Colonic mucosa (tissue), 4 donors: ENCODE measurements around the gene ERO1A. TPM values are rescaled to one million over a fixed set of nuclear protein-coding genes. Genes with fewer than 3 reads are reported as not detected.

Experiments used
- DNase-seq: peaks from one replicate; pipeline ENCODE4 v3.0.0-alpha.2; 2020
- H3K27ac ChIP-seq: fragments of 200-600 bp; one replicate; pipeline ENCODE4 v1.8.0; 2021
- H3K27me3 ChIP-seq: fragments of 200-600 bp; one replicate; pipeline ENCODE4 v1.8.0; 2021
- H3K36me3 ChIP-seq: fragments of 200-600 bp; one replicate; pipeline ENCODE4 v1.8.0; 2021
- H3K4me1 ChIP-seq: fragments of 200-600 bp; one replicate; pipeline ENCODE4 v1.8.0; 2021; ENCODE audit warnings: mild to moderate bottlenecking
- H3K4me3 ChIP-seq: fragments of 200-600 bp; one replicate; pipeline ENCODE4 v1.8.0; 2021
- H3K9ac ChIP-seq, 2 donors: one replicate each; pipeline ENCODE4 v1.7.0; 2013; ENCODE audit warnings: control low read depth in 2 of 2, low read depth in 2 of 2, low read length in 2 of 2
- H3K9me3 ChIP-seq: fragments of 200-600 bp; one replicate; pipeline ENCODE4 v1.8.0; 2021
- CTCF ChIP-seq: fragments of 200-600 bp; IDR thresholded peaks from one replicate; pipeline ENCODE4 v1.8.0; 2022; ENCODE audit warnings: antibody characterized with exemption, mild to moderate bottlenecking
- intact Hi-C: fragments of 100-400 bp; cut with DNase I; formaldehyde crosslinking; loops from one replicate; pipeline ENCODE4 v1.14.1; 2022
- total RNA-seq, 2 donors: library from RNA; stranded (reverse); fragmentation: NEBNext Ultra II Directional in 1 of 2; extraction: Animal tissue kit (Norgen Biotek cat#: 25700) in 1 of 2; gene quantifications; one replicate each; pipeline ENCODE4 v1.2.1, GENCODE V29; 2021
- donor health status: healthy.
- donor health status: DM: no; HTN: no; CAD: no.
- donor health status: DM: no; HTN: no; CAD: no.

The ERO1A gene
- total RNA-seq, 2 donors from 2014 or later: 83.6 to 242 TPM

- Histone ChIP-seq H3K9me3 (no peaks in the 10 kb centered on the region), H3K9ac (no peak overlapping the region), H3K4me3 (no peak overlapping the region), H3K4me1 (no peaks in the 10 kb centered on the region), H3K36me3 (peaks cover 9% of the 10 kb centered on the region), H3K27ac (no peak overlapping the region), H3K27me3 (no peaks in the 10 kb centered on the region)
- intact Hi-C loops: no loop called here
- no peak for TF ChIP-seq CTCF
- DNase-seq: no peak
Measured at GRCh38 chr14:52724360-52724644, 28.9 kb upstream of the ERO1A start.

- Histone ChIP-seq H3K36me3 (peaks cover 14% of the 10 kb centered on the region), H3K9ac (no peak overlapping the region), H3K27me3 (no peaks in the 10 kb centered on the region), H3K27ac (no peak overlapping the region), H3K4me3 (no peak overlapping the region), H3K4me1 (no peaks in the 10 kb centered on the region), H3K9me3 (no peaks in the 10 kb centered on the region)
- DNase-seq: no peak
- TF ChIP-seq CTCF: no peak
- intact Hi-C loops: no loop called here
Measured at GRCh38 chr14:52723514-52724359, 28.4 kb upstream of the ERO1A start.

- no peak for TF ChIP-seq CTCF
- H3K27ac ChIP-seq: no peak overlapping the region
- intact Hi-C loops: no loop called here
- H3K4me1 ChIP-seq: no peaks in the 10 kb centered on the region
- no peak for DNase-seq
- H3K9me3 ChIP-seq: no peaks in the 10 kb centered on the region
- H3K9ac ChIP-seq: no peak overlapping the region
- H3K4me3 ChIP-seq: no peak overlapping the region
- H3K36me3 ChIP-seq: peaks cover 27% of the 10 kb centered on the region
- no peaks in the 10 kb centered on the region for H3K27me3 ChIP-seq
Measured at GRCh38 chr14:52716155-52716554, 20.8 kb upstream of the ERO1A start.

- DNase-seq: no peak
- H3K4me1 ChIP-seq: no peaks in the 10 kb centered on the region
- H3K4me3 ChIP-seq: no peak overlapping the region
- H3K27ac ChIP-seq: no peak overlapping the region
- no peaks in the 10 kb centered on the region for H3K27me3 ChIP-seq
- no peak overlapping the region for H3K9ac ChIP-seq
- H3K9me3 ChIP-seq: no peaks in the 10 kb centered on the region
- H3K36me3 ChIP-seq: peaks cover 24% of the 10 kb centered on the region
- intact Hi-C loops: no loop called here
- TF ChIP-seq CTCF: no peak
Measured at GRCh38 chr14:52711666-52712065, 16.3 kb upstream of the ERO1A start.

GRCh38 chr14:52706724-52707706 is 11.7 kb upstream of the ERO1A start, which contains the start of gene PSMC6:
Gene PSMC6 (plus strand): TSS chr14:52707200. CDS start chr14:52707220, 20 bp downstream.
- Histone ChIP-seq H3K27me3 (no peaks in the 10 kb centered on the region), H3K9me3 (no peaks in the 10 kb centered on the region), H3K9ac (peak within 1 kb of the TSS; percentile 86 to 87), H3K4me3 (peak within 1 kb of the TSS; percentile 70), H3K4me1 (no peaks in the 10 kb centered on the region), H3K36me3 (peaks cover 5% of the 10 kb centered on the region), H3K27ac (peak within 1 kb of the TSS; percentile 79)
- no peak for TF ChIP-seq CTCF
- intact Hi-C loops: no loop called here
- peak; percentile 98 for DNase-seq
